ENCODE data around the gene ZNF519.
"Not testable (repeated sequence)": the region's sequence is repeated elsewhere in the genome, so short reads cannot be mapped to it uniquely, and the experiment has no call there.

The ZNF519 gene

GRCh38 chr18:14132271-14132700, at the start of gene ZNF519:
Gene ZNF519, minus strand, starts transcription at chr18:14132435. Its CDS starts 158 bp downstream, at chr18:14132277.
- peak; percentile 67 to 90 for DNase-seq (ENCODE audit: low read depth in 1 of 2, low spot score in 1 of 2)

GRCh38 chr18:14179306-14179705, 47.1 kb upstream of the ZNF519 start:
- no peak for DNase-seq (ENCODE audit: low read depth in 1 of 2, low spot score in 1 of 2)

- peak; percentile 62 to 67 for DNase-seq (ENCODE audit: low read depth in 1 of 2, low spot score in 1 of 2)
Measured at GRCh38 chr18:14178321-14179196, 46.3 kb upstream of the ZNF519 start.

- not testable (repeated sequence) for DNase-seq (ENCODE audit: low read depth in 1 of 2, low spot score in 1 of 2)
Measured at GRCh38 chr18:14177540-14178320, 45.5 kb upstream of the ZNF519 start.

GRCh38 chr18:14175404-14175803, 43.2 kb upstream of the ZNF519 start:
- not testable (repeated sequence) for DNase-seq (ENCODE audit: low read depth in 1 of 2, low spot score in 1 of 2)

GRCh38 chr18:14174706-14175085, 42.5 kb upstream of the ZNF519 start:
- no peak for DNase-seq (ENCODE audit: low read depth in 1 of 2, low spot score in 1 of 2)

- not testable (repeated sequence) for DNase-seq (ENCODE audit: low read depth in 1 of 2, low spot score in 1 of 2)
Measured at GRCh38 chr18:14174002-14174705, 41.9 kb upstream of the ZNF519 start.

- DNase-seq (ENCODE audit: low read depth in 1 of 2, low spot score in 1 of 2): not testable (repeated sequence)
Measured at GRCh38 chr18:14173116-14173951, 41.1 kb upstream of the ZNF519 start.

- DNase-seq (ENCODE audit: low read depth in 1 of 2, low spot score in 1 of 2): not testable (repeated sequence)
Measured at GRCh38 chr18:14172142-14173115, 40.2 kb upstream of the ZNF519 start.

- not testable (repeated sequence) for DNase-seq (ENCODE audit: low read depth in 1 of 2, low spot score in 1 of 2)
Measured at GRCh38 chr18:14171301-14172141, 39.3 kb upstream of the ZNF519 start.

- not testable (repeated sequence) for DNase-seq (ENCODE audit: low read depth in 1 of 2, low spot score in 1 of 2)
Measured at GRCh38 chr18:14170367-14171036, 38.3 kb upstream of the ZNF519 start.

- DNase-seq (ENCODE audit: low read depth in 1 of 2, low spot score in 1 of 2): not testable (repeated sequence)
Measured at GRCh38 chr18:14162915-14163314, 30.7 kb upstream of the ZNF519 start.

- not testable (repeated sequence) for DNase-seq (ENCODE audit: low read depth in 1 of 2, low spot score in 1 of 2)
Measured at GRCh38 chr18:14151564-14152113, 19.4 kb upstream of the ZNF519 start.

GRCh38 chr18:14150766-14151165, 18.5 kb upstream of the ZNF519 start:
- not testable (repeated sequence) for DNase-seq (ENCODE audit: low read depth in 1 of 2, low spot score in 1 of 2)

- not testable (repeated sequence) for DNase-seq (ENCODE audit: low read depth in 1 of 2, low spot score in 1 of 2)
Measured at GRCh38 chr18:14149916-14150420, 17.7 kb upstream of the ZNF519 start.

GRCh38 chr18:14149121-14149850, 17.1 kb upstream of the ZNF519 start:
- not testable (repeated sequence) for DNase-seq (ENCODE audit: low read depth in 1 of 2, low spot score in 1 of 2)
